GM19099 (cell line): ENCODE results near the gene LHB.
A peak's percentile ranks its signal among the peaks of the same experiment; 100 is the strongest.

Experiments used
- POLR2A ChIP-seq: IDR thresholded peaks from 3 replicates; pipeline ENCODE4 v1.6.1; 2011; ENCODE audit warnings: low read depth; ENCODE audit not compliant: insufficient read length; ENCODE audit errors: extremely low read depth

LHB gene

DNA sequence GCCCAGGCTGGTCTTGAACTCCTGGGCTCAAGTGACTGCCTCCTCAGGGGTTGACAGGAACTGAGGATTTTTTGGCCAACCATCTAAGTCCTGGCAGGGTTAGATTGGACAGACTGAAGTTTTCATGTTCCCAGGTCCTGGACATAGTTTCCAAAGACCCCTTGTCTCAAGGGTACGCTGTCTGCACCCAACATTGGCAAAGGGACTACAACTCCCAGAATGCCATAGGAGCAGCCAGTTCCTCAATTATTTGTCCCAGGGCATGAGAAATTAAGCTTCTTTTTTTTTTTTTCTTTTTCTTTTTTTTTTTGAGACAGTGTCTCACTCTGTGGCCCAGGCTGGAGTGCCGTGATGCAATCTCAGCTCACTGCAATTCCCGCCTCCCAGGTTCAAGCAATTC lies 30.7 kb downstream of the LHB start:
- TF ChIP-seq POLR2A = no peak

- no peak for TF ChIP-seq POLR2A
Observed at GRCh38 chr19:48985711-48986110, 31.2 kb downstream of the LHB start.

DNA sequence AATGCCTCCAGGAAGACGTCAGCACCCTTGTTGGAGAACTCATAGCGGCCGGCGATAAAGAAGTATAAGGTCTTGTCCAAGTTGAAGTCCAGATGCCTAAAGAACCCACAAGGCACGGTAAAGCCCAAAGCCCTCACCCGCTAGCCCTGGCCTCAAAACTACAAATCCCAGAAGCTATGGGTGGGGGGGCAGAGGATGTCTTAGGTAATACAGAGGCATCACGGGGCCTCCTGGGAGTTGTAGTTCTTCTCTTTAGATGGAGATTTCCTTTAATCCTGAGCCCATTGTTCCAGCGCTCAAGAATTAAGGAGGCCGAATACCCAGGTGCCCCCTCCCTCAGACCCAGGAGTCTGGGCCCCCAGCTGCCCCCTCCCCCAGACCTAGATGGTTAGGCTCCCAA lies 34.6 kb downstream of the LHB start:
- no peak for TF ChIP-seq POLR2A

- no peak for TF ChIP-seq POLR2A
Observed at GRCh38 chr19:48977061-48977460, 39.8 kb downstream of the LHB start.

DNA sequence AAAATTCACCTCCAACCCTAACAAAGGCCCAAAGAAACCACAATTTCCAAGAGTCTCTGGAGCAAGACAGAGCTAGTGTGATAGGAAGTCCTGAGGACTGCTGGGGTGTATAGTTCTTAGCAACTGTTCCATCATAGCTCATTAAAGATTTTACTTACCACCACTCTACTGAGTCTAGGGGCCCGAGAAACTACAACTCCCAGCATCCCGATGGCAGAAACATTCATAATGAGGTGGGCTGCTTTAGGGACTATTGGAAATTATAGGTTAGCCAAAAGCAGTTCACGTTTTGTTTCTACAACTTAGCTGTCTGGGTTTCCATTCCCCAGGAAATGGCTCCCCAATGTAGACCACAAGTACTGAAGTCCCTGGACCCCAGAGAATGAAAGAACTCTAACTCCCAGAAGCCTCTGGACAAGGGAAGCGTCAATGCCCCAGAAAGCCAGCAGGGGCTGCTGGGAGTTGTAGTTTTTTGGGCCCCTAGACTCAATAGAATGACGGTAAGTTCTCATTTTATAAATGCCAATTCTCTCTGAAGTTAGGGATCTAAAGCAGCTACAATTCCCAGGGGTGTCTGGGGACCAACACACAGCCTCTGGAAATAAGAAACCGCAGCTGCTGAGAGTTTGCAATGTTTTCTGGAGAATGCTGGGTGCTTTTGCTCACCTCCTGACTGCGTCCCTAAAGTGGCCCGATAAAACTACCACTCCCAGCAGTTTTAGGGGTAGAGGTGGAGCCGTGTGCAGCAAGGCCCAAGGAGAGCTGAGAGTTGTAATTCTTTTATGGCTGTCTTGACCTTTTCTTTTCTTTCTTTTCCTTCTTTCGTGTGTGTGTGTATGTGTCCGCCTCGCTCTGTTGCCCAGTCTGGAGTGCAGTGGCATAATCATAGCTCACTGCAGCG lies 40.7 kb downstream of the LHB start:
- no peak for TF ChIP-seq POLR2A

- TF ChIP-seq POLR2A = no peak
Observed at GRCh38 chr19:48970923-48971395, 45.9 kb downstream of the LHB start.

GRCh38 chr19:48970139-48970766 lies 46.6 kb downstream of the LHB start:
- no peak for TF ChIP-seq POLR2A

DNA sequence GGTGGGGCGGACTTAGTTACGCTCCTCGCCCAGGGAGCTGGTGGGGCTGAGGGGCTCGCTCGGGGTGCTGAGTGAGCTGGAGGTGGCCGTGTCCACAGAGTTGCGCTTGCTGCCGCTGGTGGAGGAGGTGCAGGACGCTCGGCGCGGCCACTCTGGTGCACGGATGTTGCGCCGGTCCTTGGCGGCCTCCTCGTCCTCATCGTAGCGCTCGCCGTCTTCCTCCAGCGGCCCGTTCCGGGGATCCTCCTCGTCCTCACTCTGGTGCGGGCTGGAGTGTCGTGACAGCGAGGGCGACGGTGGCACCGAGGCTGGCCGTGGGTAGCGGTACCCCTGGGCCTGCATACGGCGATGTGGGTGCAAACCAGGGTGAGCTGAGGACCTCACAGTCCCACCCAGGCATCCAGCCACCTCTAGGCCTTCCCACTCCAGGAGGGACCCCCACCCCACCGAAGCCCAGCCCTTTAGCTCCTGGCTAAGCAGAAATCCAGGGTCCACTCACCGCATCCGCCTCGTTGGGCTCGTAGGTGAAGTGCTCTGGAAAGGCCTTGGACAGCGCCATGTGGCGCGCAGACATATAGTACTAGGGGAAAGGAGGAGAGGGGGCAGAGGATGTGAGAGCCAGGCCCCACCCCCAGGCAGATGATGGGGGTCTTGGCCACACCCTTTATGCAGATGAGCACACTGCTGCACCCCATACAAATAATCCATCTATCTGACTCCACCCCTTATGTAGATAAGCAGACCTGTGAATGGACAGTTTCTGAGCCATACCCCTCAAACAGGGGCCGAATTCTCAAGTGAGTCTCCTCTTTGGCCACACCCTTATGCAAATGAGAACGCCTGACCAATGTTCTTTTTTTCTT lies 47.4 kb downstream of the LHB start:
- TF ChIP-seq POLR2A = no peak

DNA sequence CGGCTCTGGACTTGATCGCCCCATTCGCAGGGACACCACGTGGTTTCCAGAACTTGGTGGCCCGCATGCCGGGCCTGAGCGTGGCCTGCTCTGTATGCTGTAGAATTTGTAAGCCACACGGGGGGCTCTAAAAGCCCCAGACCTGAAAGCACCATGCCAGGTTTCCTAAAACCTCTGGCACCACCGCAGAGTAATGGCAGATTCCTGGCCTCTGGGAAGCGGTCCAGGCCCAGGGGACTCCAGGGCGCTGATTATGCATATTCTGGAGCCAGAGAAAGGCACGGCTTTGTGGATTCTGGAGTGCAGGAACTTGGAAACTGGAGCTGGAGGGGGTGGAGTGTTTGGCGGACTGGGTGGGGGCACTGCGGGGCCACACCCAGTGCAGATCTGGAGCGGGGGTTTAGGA lies 48.1 kb downstream of the LHB start:
- no peak for TF ChIP-seq POLR2A

GRCh38 chr19:48968179-48968661 lies 48.7 kb downstream of the LHB start:
- TF ChIP-seq POLR2A = no peak

DNA sequence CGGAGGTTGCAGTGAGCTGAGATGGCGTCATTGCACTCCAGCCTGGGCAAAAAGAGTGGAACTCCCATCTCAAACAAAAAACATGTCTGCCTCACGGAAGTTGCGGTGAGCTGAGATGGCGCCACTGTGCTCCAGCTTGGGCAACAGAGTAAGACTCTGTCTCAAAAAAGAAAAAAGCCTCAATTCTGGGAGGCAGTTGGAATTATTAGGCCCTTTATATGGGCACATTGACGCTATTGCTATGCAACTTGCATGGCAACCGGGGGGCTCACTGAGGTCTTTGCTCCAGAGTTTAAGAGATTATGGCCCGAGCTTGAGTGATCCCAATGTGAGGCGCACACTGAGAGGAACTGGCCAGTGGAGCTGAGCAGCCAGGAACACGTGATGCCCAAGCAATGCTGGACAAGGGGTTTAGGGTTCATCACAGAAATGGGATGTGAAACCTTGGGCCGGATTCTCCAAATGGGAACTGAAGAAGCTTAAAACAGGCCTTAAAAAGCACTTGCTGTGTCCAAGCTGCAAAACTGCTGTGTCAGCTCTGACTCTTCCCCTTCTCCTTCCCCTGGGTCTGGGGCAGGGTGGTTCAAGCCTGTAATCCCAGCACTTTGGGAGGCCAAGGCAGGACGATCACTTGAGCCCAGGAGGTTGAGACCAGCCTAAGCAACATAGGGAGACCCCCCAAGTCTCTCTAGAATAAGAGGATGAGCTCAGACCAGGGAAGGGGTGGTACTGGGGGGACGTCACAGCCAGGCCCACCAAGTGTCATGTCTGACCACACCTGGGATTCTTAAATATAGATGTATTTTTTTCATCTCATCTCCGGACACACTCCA lies 49.3 kb downstream of the LHB start:
- TF ChIP-seq POLR2A = peak; percentile 57

- TF ChIP-seq POLR2A = peak; percentile 38
Observed at GRCh38 chr19:48966541-48967345, 50.1 kb downstream of the LHB start.
